Hepatocyte (in vitro differentiated cells): Measurements from ENCODE around the gene RREB1. TPM values are rescaled to one million over a fixed set of nuclear protein-coding genes. Genes with fewer than 3 reads are reported as not detected.

Experiments used
- DNase-seq: peaks from one replicate; pipeline ENCODE4 v3.0.0-alpha.2; 2016; ENCODE audit warnings: low spot score
- H2AFZ ChIP-seq: fragments of 200-600 bp; sonication (generic); 2 replicates; pipeline ENCODE4 v1.6.0; 2016; ENCODE audit warnings: antibody characterized with exemption, mild to moderate bottlenecking
- H3K27ac ChIP-seq: fragments of 200-600 bp; sonication (generic); 2 replicates; pipeline ENCODE4 v1.5.1; 2016; ENCODE audit warnings: mild to moderate bottlenecking
- H3K27me3 ChIP-seq: fragments of 200-600 bp; sonication (generic); 2 replicates; pipeline ENCODE4 v1.6.1; 2016
- H3K36me3 ChIP-seq: fragments of 200-600 bp; sonication (generic); replicated peaks from 2 replicates; pipeline ENCODE4 v1.5.1; 2016; ENCODE audit warnings: low read depth; ENCODE audit not compliant: insufficient read depth
- H3K4me1 ChIP-seq: fragments of 200-600 bp; sonication (generic); 2 replicates; pipeline ENCODE4 v1.5.1; 2016; ENCODE audit warnings: mild to moderate bottlenecking, moderate library complexity; ENCODE audit not compliant: insufficient read depth
- H3K4me2 ChIP-seq: fragments of 200-600 bp; sonication (generic); 2 replicates; pipeline ENCODE4 v1.6.0; 2016
- H3K4me3 ChIP-seq: fragments of 200-600 bp; sonication (generic); 2 replicates; pipeline ENCODE4 v1.5.1; 2016; ENCODE audit warnings: mild to moderate bottlenecking
- H3K79me2 ChIP-seq: fragments of 200-600 bp; sonication (generic); 2 replicates; pipeline ENCODE4 v1.6.0; 2017; ENCODE audit warnings: mild to moderate bottlenecking
- H3K9me2 ChIP-seq: fragments of 200-600 bp; sonication (generic); replicated peaks from 2 replicates; pipeline ENCODE4 v1.6.0; 2017; ENCODE audit warnings: mild to moderate bottlenecking; ENCODE audit not compliant: insufficient read depth
- H3K9me3 ChIP-seq: fragments of 200-600 bp; sonication (generic); 2 replicates; pipeline ENCODE4 v1.5.1; 2016; ENCODE audit warnings: low read depth, mild to moderate bottlenecking
- H4K20me1 ChIP-seq: fragments of 200-600 bp; sonication (generic); 2 replicates; pipeline ENCODE4 v1.6.0; 2016; ENCODE audit warnings: mild to moderate bottlenecking; ENCODE audit not compliant: insufficient read depth, poor library complexity, severe bottlenecking
- EZH2 ChIP-seq: fragments of 200-600 bp; sonication (generic); IDR thresholded peaks from 2 replicates; pipeline ENCODE4 v1.6.1; 2016; ENCODE audit warnings: antibody characterized with exemption, mild to moderate bottlenecking, borderline replicate concordance
- EZH2phosphoT487 ChIP-seq: fragments of 200-600 bp; sonication (generic); IDR thresholded peaks from one replicate; pipeline ENCODE4 v1.6.1; 2018; ENCODE audit warnings: antibody characterized with exemption, mild to moderate bottlenecking, low read depth, moderate library complexity; ENCODE audit not compliant: unreplicated experiment, severe bottlenecking
- WGBS: methylation state at CpG from one replicate; pipeline ENCODE4 v1.1.6; 2016; ENCODE audit warnings: low lambda C conversion rate; ENCODE audit errors: missing lambda C conversion rate; 5-methylcytosine and 5-hydroxymethylcytosine counted together
- polyA plus RNA-seq: library from polyadenylated mRNA; unstranded; fragments of >200 nt; fragmentation: Nextera tagmentation; extraction: Ambion mirVana; gene quantifications from 2 replicates; pipeline ENCODE4 v1.2.1, GENCODE V29; 2016
- total RNA-seq: library from RNA; depleted of rRNA; stranded (reverse); fragments of >200 nt; gene quantifications from 2 replicates; pipeline ENCODE4 v1.2.3, GENCODE V29; 2014
- TF ChIP-seq, protein P1 (sequence below): fragments of 200-600 bp; sonication (generic); IDR thresholded peaks from 2 replicates; pipeline ENCODE4 v1.5.1; 2016; ENCODE audit warnings: antibody characterized with exemption, mild to moderate bottlenecking; ENCODE audit not compliant: poor library complexity

The RREB1 gene
- total and polyA plus RNA-seq, 2 experiments from 2014 or later: 15.2 to 28.7 TPM

GRCh38 chr6:7290079-7290478 lies 182.3 kb downstream of the RREB1 start:
- Histone ChIP-seq H3K4me3 (no peak overlapping the region), H3K4me1 (no peaks in the 10 kb centered on the region), H3K9me2 (no peaks in the 10 kb centered on the region), H2AFZ (no peak overlapping the region), H3K9me3 (no peaks in the 10 kb centered on the region), H4K20me1 (no peaks in the 10 kb centered on the region), H3K27me3 (no peaks in the 10 kb centered on the region), H3K27ac (no peak overlapping the region), H3K36me3 (peaks cover 11% of the 10 kb centered on the region), H3K79me2 (no peaks in the 10 kb centered on the region), H3K4me2 (no peak overlapping the region)
- TF ChIP-seq EZH2 (no peak), EZH2phosphoT487 (no peak)
- TF ChIP-seq, protein P1, sequence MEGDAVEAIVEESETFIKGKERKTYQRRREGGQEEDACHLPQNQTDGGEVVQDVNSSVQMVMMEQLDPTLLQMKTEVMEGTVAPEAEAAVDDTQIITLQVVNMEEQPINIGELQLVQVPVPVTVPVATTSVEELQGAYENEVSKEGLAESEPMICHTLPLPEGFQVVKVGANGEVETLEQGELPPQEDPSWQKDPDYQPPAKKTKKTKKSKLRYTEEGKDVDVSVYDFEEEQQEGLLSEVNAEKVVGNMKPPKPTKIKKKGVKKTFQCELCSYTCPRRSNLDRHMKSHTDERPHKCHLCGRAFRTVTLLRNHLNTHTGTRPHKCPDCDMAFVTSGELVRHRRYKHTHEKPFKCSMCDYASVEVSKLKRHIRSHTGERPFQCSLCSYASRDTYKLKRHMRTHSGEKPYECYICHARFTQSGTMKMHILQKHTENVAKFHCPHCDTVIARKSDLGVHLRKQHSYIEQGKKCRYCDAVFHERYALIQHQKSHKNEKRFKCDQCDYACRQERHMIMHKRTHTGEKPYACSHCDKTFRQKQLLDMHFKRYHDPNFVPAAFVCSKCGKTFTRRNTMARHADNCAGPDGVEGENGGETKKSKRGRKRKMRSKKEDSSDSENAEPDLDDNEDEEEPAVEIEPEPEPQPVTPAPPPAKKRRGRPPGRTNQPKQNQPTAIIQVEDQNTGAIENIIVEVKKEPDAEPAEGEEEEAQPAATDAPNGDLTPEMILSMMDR: no peak
- DNase-seq: no peak
- 92% methylated on average over 1 of the region's 1 CpG for WGBS

- 80% methylated on average over 6 of the region's 6 CpGs for WGBS
- Histone ChIP-seq H3K27ac (no peak overlapping the region), H3K4me3 (no peak overlapping the region), H3K9me3 (no peaks in the 10 kb centered on the region), H3K9me2 (no peaks in the 10 kb centered on the region), H4K20me1 (no peaks in the 10 kb centered on the region), H3K4me1 (no peaks in the 10 kb centered on the region), H3K36me3 (peaks cover 11% of the 10 kb centered on the region), H2AFZ (no peak overlapping the region), H3K79me2 (peaks cover 4% of the 10 kb centered on the region), H3K27me3 (no peaks in the 10 kb centered on the region), H3K4me2 (no peak overlapping the region)
- no peak for TF ChIP-seq EZH2
- TF ChIP-seq EZH2phosphoT487: no peak
- TF ChIP-seq, protein P1: no peak
- DNase-seq: no peak
Measured at GRCh38 chr6:7292596-7293255, 185.0 kb downstream of the RREB1 start.

- Histone ChIP-seq H3K4me2 (no peak overlapping the region), H3K9me3 (no peaks in the 10 kb centered on the region), H3K27me3 (no peaks in the 10 kb centered on the region), H3K4me1 (no peaks in the 10 kb centered on the region), H2AFZ (no peak overlapping the region), H3K9me2 (no peaks in the 10 kb centered on the region), H3K27ac (no peak overlapping the region), H3K36me3 (no peaks in the 10 kb centered on the region), H3K4me3 (no peak overlapping the region), H3K79me2 (peaks cover 7% of the 10 kb centered on the region), H4K20me1 (no peaks in the 10 kb centered on the region)
- WGBS: 97% methylated on average over 3 of the region's 3 CpGs
- DNase-seq: no peak
- TF ChIP-seq EZH2phosphoT487: no peak
- no peak for TF ChIP-seq EZH2
- TF ChIP-seq, protein P1: no peak
Measured at GRCh38 chr6:7295916-7296315, 188.2 kb downstream of the RREB1 start.
